Activated naive CD8-positive, alpha-beta T cell treated with anti-CD3 and anti-CD28 coated beads, Interleukin-2, amount 10 ng/mL, durations not matched to agents 7 days and 5 days (primary cell): Measurements from ENCODE around the gene MICAL3. TPM values are rescaled to one million over a fixed set of nuclear protein-coding genes. Genes with fewer than 3 reads are reported as not detected.
"Not testable (repeated sequence)": the region's sequence is repeated elsewhere in the genome, so short reads cannot be mapped to it uniquely, and the experiment has no call there.

Experiments
- ATAC-seq: fragments of 150-1000 bp; cut with Tn5 transposase; one replicate; pipeline ENCODE4 v1.10.0; 2021; ENCODE audit warnings: low read depth, moderate library complexity
- POLR2A ChIA-PET: fragments of 350-600 bp; sonication (Branson Sonifier 250); formaldehyde crosslinking; loops from one replicate; lab custom pipeline; 2021; ENCODE audit warnings: antibody characterized with exemption; lab: Charles Lee
- DNase-seq: peaks from one replicate; pipeline ENCODE4 v3.0.0; 2021
- H3K27ac Mint-ChIP-seq: one replicate; pipeline ENCODE4 v1.8.0; 2022; ENCODE audit warnings: mild to moderate bottlenecking, mixed read lengths
- H3K27me3 Mint-ChIP-seq: one replicate; pipeline ENCODE4 v1.8.0; 2022; ENCODE audit warnings: mild to moderate bottlenecking, moderate library complexity, mixed read lengths
- H3K36me3 Mint-ChIP-seq: one replicate; pipeline ENCODE4 v1.8.0; 2021; ENCODE audit warnings: mild to moderate bottlenecking, mixed read lengths
- H3K4me1 Mint-ChIP-seq: one replicate; pipeline ENCODE4 v1.8.0; 2021; ENCODE audit warnings: mixed read lengths
- H3K4me3 Mint-ChIP-seq: one replicate; pipeline ENCODE4 v1.8.0; 2022; ENCODE audit warnings: mild to moderate bottlenecking, moderate library complexity, mixed read lengths
- H3K9me3 Mint-ChIP-seq: one replicate; pipeline ENCODE4 v1.8.0; 2021; ENCODE audit warnings: mixed read lengths
- total RNA-seq, 2 experiments: library from RNA; stranded (reverse); gene quantifications; one replicate each; pipeline ENCODE4 v1.2.3, GENCODE V29; 2021

The MICAL3 gene
- total RNA-seq, 2 experiments from 2014 or later = 35.7 to 36.8 TPM

GRCh38 chr22:18055619-18056160 lies 31.3 kb upstream of the MICAL3 start:
- no peaks in the 10 kb centered on the region for H3K27me3 Mint-ChIP-seq
- POLR2A ChIA-PET = interaction anchor here (0.7 kb wide), 1 partner anchor 297 kb away, joined by 3 read pairs; no protein-coding TSS in a partner anchor
- H3K36me3 Mint-ChIP-seq = no peaks in the 10 kb centered on the region
- no peak overlapping the region for H3K27ac Mint-ChIP-seq
- DNase-seq = no peak
- ATAC-seq = no peak
- H3K9me3 Mint-ChIP-seq = no peaks in the 10 kb centered on the region
- no peak overlapping the region for H3K4me3 Mint-ChIP-seq
- H3K4me1 Mint-ChIP-seq = peaks cover 2% of the 10 kb centered on the region

DNA sequence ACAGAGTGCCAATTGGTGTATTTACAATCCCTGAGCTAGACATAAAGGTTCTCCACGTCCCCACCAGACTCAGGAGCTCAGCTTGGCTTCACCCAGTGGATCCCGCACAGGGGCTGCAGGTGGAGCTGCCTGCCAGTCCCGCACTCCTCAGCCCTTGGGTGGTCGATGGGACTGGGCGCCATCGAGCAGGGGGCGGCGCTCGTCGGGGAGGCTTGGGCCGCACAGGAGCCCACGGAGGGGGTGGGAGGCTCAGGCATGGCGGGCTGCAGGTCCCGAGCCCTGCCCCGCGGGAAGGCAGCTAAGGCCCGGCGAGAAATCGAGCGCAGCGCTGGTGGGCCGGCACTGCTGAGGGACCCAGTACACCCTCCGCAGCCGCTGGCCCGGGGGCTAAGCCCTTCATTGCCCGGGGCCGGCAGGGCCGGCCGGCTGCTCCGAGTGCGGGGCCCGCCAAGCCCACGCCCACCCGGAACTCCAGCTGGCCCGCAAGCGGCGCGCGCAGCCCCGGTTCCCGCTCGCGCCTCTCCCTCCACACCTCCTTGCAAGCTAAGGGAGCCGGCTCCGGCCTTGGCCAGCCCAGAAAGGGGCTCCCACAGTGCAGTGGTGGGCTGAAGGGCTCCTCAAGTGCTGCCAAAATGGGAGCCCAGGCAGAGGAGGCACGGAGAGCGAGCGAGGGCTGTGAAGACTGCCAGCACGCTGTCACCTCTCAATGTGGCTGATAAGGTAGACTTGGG lies 29.0 kb upstream of the MICAL3 start:
- not testable (repeated sequence) for H3K27ac Mint-ChIP-seq

GRCh38 chr22:18051113-18051512 lies 26.8 kb upstream of the MICAL3 start:
- POLR2A ChIA-PET, H3K36me3 Mint-ChIP-seq, H3K4me3 Mint-ChIP-seq, H3K9me3 Mint-ChIP-seq, H3K27ac Mint-ChIP-seq, H3K4me1 Mint-ChIP-seq, DNase-seq, H3K27me3 Mint-ChIP-seq, ATAC-seq: not testable (repeated sequence)

More for the DNA sequence above, 29.0 kb upstream of the MICAL3 start:
- POLR2A ChIA-PET, ATAC-seq, H3K9me3 Mint-ChIP-seq, H3K4me3 Mint-ChIP-seq, H3K36me3 Mint-ChIP-seq, DNase-seq, H3K4me1 Mint-ChIP-seq, H3K27me3 Mint-ChIP-seq: not testable (repeated sequence)

GRCh38 chr22:18050065-18050464 lies 25.7 kb upstream of the MICAL3 start:
- Mint-ChIP-seq H3K36me3 (no peaks in the 10 kb centered on the region), H3K4me3 (no peak overlapping the region), H3K27ac (no peak overlapping the region), H3K9me3 (no peaks in the 10 kb centered on the region), H3K27me3 (peaks cover 7% of the 10 kb centered on the region), H3K4me1 (no peaks in the 10 kb centered on the region)
- ATAC-seq (no peak), DNase-seq (no peak)
- POLR2A ChIA-PET = no interaction called here

DNA sequence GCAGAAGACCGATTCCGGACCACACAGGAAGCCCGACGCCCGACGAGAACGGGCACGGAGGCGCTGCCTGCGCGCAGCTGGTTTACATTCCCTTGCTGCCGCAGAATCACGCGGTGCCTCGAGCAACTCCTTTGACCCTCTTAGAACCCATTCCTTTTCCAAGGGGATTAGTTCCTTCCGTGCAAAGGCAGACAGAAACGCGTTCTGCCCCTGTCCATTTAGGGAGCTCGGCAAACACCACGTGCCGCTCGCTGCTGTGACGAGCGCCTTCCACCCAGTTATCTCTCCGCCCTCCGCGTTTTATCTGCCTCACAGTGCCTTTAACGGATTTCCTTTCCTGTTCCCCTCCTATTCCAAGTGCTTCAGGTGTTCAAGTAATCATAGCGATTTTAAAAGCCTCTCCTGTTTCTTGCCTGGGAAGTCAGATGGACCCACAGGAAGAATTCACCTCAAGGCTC lies 24.1 kb upstream of the MICAL3 start:
- H3K27ac Mint-ChIP-seq = no peak overlapping the region
- no peak for DNase-seq
- no peak overlapping the region for H3K4me3 Mint-ChIP-seq
- H3K27me3 Mint-ChIP-seq = peaks cover 9% of the 10 kb centered on the region
- no peak for ATAC-seq
- H3K9me3 Mint-ChIP-seq = no peaks in the 10 kb centered on the region
- no peaks in the 10 kb centered on the region for H3K4me1 Mint-ChIP-seq
- H3K36me3 Mint-ChIP-seq = no peaks in the 10 kb centered on the region
- POLR2A ChIA-PET = no interaction called here

- Mint-ChIP-seq H3K4me3 (no peak overlapping the region), H3K36me3 (no peaks in the 10 kb centered on the region), H3K9me3 (no peaks in the 10 kb centered on the region), H3K27me3 (peaks cover 9% of the 10 kb centered on the region), H3K27ac (no peak overlapping the region), H3K4me1 (no peaks in the 10 kb centered on the region)
- POLR2A ChIA-PET = no interaction called here
- no peak for ATAC-seq
- no peak for DNase-seq
These were observed 23.7 kb upstream of the MICAL3 start for GRCh38 chr22:18048041-18048440.

DNA sequence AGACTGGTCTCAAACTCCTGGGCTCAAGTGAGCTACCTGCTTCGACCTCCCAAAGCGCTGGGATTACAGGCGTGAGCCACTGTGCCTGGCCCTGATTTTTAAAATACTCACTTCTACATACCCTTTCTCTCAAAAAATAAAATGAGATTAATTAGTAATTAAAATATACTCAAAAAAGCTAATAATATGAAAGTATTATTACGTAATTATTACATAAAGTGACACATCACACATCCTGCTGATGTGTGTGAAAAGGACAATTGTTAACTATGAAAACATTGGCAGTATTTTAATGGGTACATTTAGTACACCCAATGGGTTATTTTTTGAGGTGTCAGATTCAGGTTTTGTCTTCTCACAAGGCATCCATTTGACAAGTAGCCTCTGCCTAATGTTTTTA lies 21.4 kb upstream of the MICAL3 start:
- DNase-seq = no peak
- Mint-ChIP-seq H3K27me3 (peaks cover 9% of the 10 kb centered on the region), H3K27ac (no peak overlapping the region), H3K9me3 (no peaks in the 10 kb centered on the region), H3K4me3 (no peak overlapping the region), H3K4me1 (no peaks in the 10 kb centered on the region), H3K36me3 (no peaks in the 10 kb centered on the region)
- POLR2A ChIA-PET = no interaction called here
- no peak for ATAC-seq

DNA sequence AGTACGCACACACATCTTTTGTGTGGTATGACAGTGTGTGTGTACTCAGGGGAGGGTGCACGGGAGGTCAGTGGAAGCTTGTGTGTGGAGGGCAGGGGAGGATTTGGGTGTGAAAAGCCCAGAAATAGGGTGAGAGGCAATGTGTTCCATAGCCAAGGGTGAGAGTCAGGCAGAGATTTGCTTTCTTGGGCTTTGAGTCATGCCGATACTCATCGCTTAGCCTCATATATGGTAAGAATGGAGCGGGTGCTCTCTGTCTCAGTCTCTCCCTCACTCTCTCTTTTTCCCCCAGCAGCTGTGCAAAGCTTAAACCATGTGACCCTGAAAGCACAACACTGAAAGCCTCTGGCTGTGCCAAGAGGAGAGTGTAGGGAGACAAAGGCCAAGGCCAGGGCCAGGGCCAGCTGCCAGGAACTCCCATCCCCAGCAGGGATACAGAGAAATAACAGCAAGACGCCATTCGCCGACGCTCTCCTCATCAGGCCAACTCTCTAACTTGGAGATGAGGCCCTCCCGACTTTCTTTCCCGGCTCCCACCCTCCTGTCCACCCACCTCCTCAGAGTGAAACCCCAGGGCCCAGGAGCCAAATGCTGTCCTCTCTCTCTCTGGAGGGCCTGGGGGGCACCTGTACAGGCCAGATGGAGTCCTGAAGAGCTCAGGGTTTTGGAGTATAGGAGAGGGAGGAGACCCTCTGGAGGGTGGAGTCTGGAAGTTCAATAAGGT lies 20.3 kb upstream of the MICAL3 start:
- H3K9me3 Mint-ChIP-seq = no peaks in the 10 kb centered on the region

GRCh38 chr22:18042685-18043084 lies 18.3 kb upstream of the MICAL3 start:
- H3K4me1 Mint-ChIP-seq = no peaks in the 10 kb centered on the region
- POLR2A ChIA-PET = no interaction called here
- no peaks in the 10 kb centered on the region for H3K36me3 Mint-ChIP-seq
- H3K27me3 Mint-ChIP-seq = peaks cover 2% of the 10 kb centered on the region
- ATAC-seq (no peak), DNase-seq (no peak)
- H3K9me3 Mint-ChIP-seq = no peaks in the 10 kb centered on the region
- no peak overlapping the region for H3K4me3 Mint-ChIP-seq
- no peak overlapping the region for H3K27ac Mint-ChIP-seq

More for the DNA sequence above, 20.3 kb upstream of the MICAL3 start:
- H3K36me3 Mint-ChIP-seq = no peaks in the 10 kb centered on the region
- no peak for ATAC-seq
- no peak for DNase-seq
- H3K4me1 Mint-ChIP-seq = no peaks in the 10 kb centered on the region
- no peak overlapping the region for H3K27ac Mint-ChIP-seq
- peaks cover 9% of the 10 kb centered on the region for H3K27me3 Mint-ChIP-seq
- no peak overlapping the region for H3K4me3 Mint-ChIP-seq
- POLR2A ChIA-PET = no interaction called here

DNA sequence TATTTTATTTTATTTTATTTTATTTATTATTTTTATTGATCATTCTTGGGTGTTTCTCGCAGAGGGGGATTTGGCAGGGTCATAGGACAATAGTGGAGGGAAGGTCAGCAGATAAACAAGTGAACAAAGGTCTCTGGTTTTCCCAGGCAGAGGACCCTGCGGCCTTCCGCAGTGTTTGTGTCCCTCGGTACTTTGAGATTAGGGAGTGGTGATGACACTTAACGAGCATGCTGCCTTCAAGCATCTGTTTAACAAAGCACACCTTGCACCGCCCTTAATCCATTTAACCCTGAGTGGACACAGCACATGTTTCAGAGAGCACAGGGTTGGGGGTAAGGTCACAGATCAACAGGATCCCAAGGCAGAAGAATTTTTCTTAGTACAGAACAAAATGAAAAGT lies 16.5 kb upstream of the MICAL3 start:
- H3K4me1 Mint-ChIP-seq, H3K36me3 Mint-ChIP-seq, H3K27ac Mint-ChIP-seq, H3K4me3 Mint-ChIP-seq, POLR2A ChIA-PET, DNase-seq, H3K9me3 Mint-ChIP-seq, ATAC-seq, H3K27me3 Mint-ChIP-seq: not testable (repeated sequence)

DNA sequence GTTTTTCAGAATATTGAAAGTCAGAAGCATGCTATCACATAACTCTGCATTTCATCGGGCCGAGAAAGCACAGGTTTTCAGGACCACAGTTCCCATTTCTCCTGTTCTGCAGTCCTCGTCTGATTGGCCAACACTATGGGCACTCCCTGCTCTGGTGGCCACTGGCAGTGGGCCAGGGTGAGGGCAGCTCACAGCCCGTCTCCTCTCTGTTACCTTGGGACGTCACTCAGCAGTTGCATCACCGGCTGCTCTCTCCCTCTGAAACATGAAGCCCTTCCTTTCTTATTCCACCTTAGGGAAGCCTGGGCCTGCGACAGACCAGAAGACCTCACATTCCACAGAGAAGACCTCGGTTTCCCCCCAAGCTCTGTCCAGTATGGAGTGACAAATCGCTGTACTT lies 11.4 kb upstream of the MICAL3 start:
- POLR2A ChIA-PET = no interaction called here
- Mint-ChIP-seq H3K9me3 (no peaks in the 10 kb centered on the region), H3K27ac (no peak overlapping the region), H3K4me3 (no peak overlapping the region), H3K27me3 (peaks cover 10% of the 10 kb centered on the region), H3K4me1 (peaks cover 4% of the 10 kb centered on the region), H3K36me3 (no peaks in the 10 kb centered on the region)
- DNase-seq (no peak), ATAC-seq (no peak)

- no peak for ATAC-seq
- POLR2A ChIA-PET = no interaction called here
- Mint-ChIP-seq H3K4me3 (no peak overlapping the region), H3K36me3 (no peaks in the 10 kb centered on the region), H3K9me3 (no peaks in the 10 kb centered on the region), H3K27ac (no peak overlapping the region), H3K4me1 (peaks cover 4% of the 10 kb centered on the region), H3K27me3 (peaks cover 15% of the 10 kb centered on the region)
- no peak for DNase-seq
These were observed 9.7 kb upstream of the MICAL3 start for GRCh38 chr22:18034076-18034475.

DNA sequence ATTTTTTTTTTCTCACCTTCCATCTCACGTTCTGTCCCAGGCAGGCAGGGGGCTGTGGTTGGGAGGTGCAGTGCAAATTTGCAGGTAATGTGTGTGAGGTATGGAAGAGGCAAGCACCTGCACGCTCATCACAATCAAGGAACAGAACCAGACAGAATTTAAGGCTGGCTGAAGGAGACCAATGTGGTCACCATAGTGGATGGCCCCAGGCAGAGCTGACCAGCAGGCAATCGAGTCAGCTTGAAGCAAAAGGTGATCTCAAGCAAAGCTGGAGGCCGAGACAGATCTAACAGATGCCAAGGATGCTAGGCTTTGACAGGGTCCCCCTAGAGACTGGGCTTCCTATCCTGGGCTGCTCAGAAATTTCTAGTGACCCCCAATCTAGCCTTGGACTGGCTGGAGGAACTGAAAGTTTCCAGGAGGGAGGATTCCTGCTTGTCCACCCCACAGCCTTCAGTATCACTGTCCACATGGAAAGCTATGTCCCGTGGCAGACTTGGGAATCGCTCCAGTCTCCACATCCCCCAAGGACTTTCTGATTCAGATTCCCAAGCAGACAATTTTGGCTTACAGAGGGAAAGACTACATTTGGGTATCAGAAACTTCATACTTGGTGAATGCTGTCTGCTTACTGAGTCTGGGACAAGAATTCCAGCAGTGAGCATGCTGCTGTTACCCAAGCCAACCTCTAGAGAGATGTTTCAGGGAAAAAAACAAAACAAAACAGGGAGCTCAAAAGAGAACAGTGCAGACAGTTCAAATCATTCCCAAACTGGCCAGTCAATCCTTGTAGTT lies 9.0 kb upstream of the MICAL3 start:
- H3K4me3 Mint-ChIP-seq = no peak overlapping the region

More for the DNA sequence above, 9.0 kb upstream of the MICAL3 start:
- Mint-ChIP-seq H3K27me3 (peaks cover 16% of the 10 kb centered on the region), H3K27ac (no peak overlapping the region), H3K4me1 (peaks cover 4% of the 10 kb centered on the region), H3K9me3 (no peaks in the 10 kb centered on the region), H3K36me3 (no peaks in the 10 kb centered on the region)
- ATAC-seq (no peak), DNase-seq (no peak)
- POLR2A ChIA-PET = interaction anchor here (0.7 kb wide), 1 partner anchor 101 kb away, joined by 4 read pairs; no protein-coding TSS in a partner anchor
